ENCODE measurements around the gene FKRP. TPM values are rescaled to one million over a fixed set of nuclear protein-coding genes. Genes with fewer than 3 reads are reported as not detected.
A peak's percentile ranks its signal among the peaks of the same experiment; 100 is the strongest.

FKRP gene
- total RNA-seq, 1 experiment from 2014 or later = 24.1 TPM

GRCh38 chr19:46717034-46717715 is 28.7 kb upstream of the FKRP start, which contains the start of gene PRKD2 (continued):
- TF ChIP-seq SMAD4 (CRISPR knock-in tag; IDR thresholded peaks at IDR 0.05) (no peak), ZNF317 (CRISPR knock-in tag; IDR thresholded peaks at IDR 0.05; ENCODE audit: borderline replicate concordance, low read depth) (no peak), CBFB (CRISPR knock-in tag; IDR thresholded peaks at IDR 0.05; ENCODE audit: low read depth) (no peak), ZNF219 (CRISPR knock-in tag; IDR thresholded peaks at IDR 0.05; ENCODE audit: borderline replicate concordance) (no peak), NFE2L1 (CRISPR knock-in tag; IDR thresholded peaks at IDR 0.05) (0 out of 2 replicates have a peak, but pooled peaks have one; percentile 55), FOXP1 (CRISPR knock-in tag; IDR thresholded peaks at IDR 0.05; ENCODE audit: borderline replicate concordance) (peak; percentile 49; the same call in 1 of the 2 replicates), CTCF (IDR thresholded peaks at IDR 0.05) (no peak), ERG (CRISPR knock-in tag; IDR thresholded peaks at IDR 0.05) (no peak), ZNF232 (CRISPR knock-in tag; IDR thresholded peaks at IDR 0.05) (no peak)
- TF ChIP-seq, protein P1, sequence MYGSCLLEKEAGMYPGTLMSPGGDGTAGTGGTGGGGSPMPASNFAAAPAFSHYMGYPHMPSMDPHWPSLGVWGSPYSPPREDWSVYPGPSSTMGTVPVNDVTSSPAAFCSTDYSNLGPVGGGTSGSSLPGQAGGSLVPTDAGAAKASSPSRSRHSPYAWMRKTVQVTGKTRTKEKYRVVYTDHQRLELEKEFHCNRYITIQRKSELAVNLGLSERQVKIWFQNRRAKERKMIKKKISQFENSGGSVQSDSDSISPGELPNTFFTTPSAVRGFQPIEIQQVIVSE (CRISPR knock-in tag; IDR thresholded peaks at IDR 0.05; ENCODE audit: borderline replicate concordance) = no peak

- DNase-seq (ENCODE audit: low spot score) (no peak), ATAC-seq (no peak)
- Mint-ChIP-seq H3K4me3 (peak overlapping the region; percentile 95), H3K9me3 (no peaks in the 10 kb centered on the region), H3K27me3 (ENCODE audit: low read depth) (no peaks in the 10 kb centered on the region), H3K36me3 (peaks cover 11% of the 10 kb centered on the region), H3K4me1 (peaks cover 18% of the 10 kb centered on the region), H3K27ac (peak overlapping the region; percentile 94)
- ChIA-PET CTCF (interaction anchor here (0.6 to 1.3 kb wide), 4 partner anchors 11 to 43 kb away, joined by 3 to 11 read pairs (median 6); no protein-coding TSS in a partner anchor), POLR2A (no interaction called here)
- TF ChIP-seq, protein P2, sequence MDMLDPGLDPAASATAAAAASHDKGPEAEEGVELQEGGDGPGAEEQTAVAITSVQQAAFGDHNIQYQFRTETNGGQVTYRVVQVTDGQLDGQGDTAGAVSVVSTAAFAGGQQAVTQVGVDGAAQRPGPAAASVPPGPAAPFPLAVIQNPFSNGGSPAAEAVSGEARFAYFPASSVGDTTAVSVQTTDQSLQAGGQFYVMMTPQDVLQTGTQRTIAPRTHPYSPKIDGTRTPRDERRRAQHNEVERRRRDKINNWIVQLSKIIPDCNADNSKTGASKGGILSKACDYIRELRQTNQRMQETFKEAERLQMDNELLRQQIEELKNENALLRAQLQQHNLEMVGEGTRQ (CRISPR knock-in tag; IDR thresholded peaks at IDR 0.05) = no peak
- TF ChIP-seq EMX1 (CRISPR knock-in tag; IDR thresholded peaks at IDR 0.05) = 0 out of 2 replicates have a peak, but pooled peaks have one; percentile 18
Observed at GRCh38 chr19:46717716-46718143, 28.1 kb upstream of the FKRP start.

DNA sequence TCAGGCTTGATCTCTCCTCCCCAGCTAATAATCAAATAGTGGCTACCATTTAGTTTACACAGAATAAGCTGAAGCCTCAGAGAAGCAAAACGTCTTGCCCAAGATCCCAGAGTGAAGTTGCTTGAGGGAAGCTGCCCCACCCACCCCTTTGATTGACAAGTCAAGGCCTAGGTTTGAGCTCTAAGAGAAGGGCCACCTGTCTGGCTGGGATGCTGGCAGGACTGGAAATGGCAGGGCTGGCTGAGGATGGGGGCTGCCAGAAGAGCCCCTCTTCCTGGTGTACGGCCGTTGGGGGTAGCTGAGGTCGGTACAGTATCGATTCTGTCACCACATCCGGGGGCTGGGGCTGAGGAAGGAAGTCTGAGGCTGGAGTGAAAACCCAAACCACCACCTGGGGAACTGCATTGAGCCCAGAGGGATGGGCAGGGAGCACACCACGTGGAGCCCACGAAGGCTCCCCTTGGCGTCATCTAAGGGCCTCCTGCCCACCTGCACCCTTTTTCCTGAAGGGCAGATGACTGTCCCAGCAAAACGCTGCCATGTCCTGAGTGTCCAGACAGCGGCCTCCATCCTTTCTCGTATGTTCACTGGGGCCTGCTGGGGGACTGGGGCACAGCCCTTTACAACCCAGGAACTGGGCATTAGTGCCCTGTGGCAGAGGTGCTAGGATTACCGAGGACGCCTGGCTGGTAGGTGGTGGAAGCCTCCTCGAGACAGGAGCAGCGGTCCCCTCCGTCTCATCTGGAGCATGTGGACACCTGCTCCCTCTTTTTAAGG is 27.5 kb upstream of the FKRP start:
- Mint-ChIP-seq H3K4me3 (peak overlapping the region; percentile 95), H3K9me3 (no peaks in the 10 kb centered on the region), H3K27me3 (ENCODE audit: low read depth) (no peaks in the 10 kb centered on the region), H3K36me3 (peaks cover 11% of the 10 kb centered on the region), H3K27ac (peak overlapping the region; percentile 94), H3K4me1 (peaks cover 16% of the 10 kb centered on the region)
- ChIA-PET POLR2A (no interaction called here), CTCF (interaction anchor here (0.6 to 1.3 kb wide), 4 partner anchors 10 to 44 kb away, joined by 3 to 11 read pairs (median 6); no protein-coding TSS in a partner anchor)
- no peak for TF ChIP-seq CTCF (IDR thresholded peaks at IDR 0.05)
- no peak for TF ChIP-seq NR3C1 (CRISPR knock-in tag; conservative IDR thresholded peaks at IDR 0.05; ENCODE audit: low read depth)
- TF ChIP-seq NR1H2 (CRISPR knock-in tag; IDR thresholded peaks at IDR 0.05) = no peak
- ATAC-seq (no peak), DNase-seq (ENCODE audit: low spot score) (peak; percentile 39)
